ENCODE data around the gene MOCS1. TPM values are rescaled to one million over a fixed set of nuclear protein-coding genes. Genes with fewer than 3 reads are reported as not detected.
A peak's percentile ranks its signal among the peaks of the same experiment; 100 is the strongest.

MOCS1 gene
- total RNA-seq (10 to 100 TPM; 32.0 to 39.0 TPM), polyA plus RNA-seq (10 to 100 TPM; 14.0 to 23.0 TPM)
- long read RNA-seq, donor 1, full-length matches to known transcripts = 65 of 138 reads
- long read RNA-seq, donor 1, partial matches to known transcripts = 37 of 138 reads
- long read RNA-seq, donor 1, other reads (novel, unspliced or antisense) = 36 of 138 reads
- long read RNA-seq, donor 2, full-length matches to known transcripts = 21 of 41 reads
- long read RNA-seq, donor 2, partial matches to known transcripts = 10 of 41 reads
- long read RNA-seq, donor 2, other reads (novel, unspliced or antisense) = 10 of 41 reads

DNA sequence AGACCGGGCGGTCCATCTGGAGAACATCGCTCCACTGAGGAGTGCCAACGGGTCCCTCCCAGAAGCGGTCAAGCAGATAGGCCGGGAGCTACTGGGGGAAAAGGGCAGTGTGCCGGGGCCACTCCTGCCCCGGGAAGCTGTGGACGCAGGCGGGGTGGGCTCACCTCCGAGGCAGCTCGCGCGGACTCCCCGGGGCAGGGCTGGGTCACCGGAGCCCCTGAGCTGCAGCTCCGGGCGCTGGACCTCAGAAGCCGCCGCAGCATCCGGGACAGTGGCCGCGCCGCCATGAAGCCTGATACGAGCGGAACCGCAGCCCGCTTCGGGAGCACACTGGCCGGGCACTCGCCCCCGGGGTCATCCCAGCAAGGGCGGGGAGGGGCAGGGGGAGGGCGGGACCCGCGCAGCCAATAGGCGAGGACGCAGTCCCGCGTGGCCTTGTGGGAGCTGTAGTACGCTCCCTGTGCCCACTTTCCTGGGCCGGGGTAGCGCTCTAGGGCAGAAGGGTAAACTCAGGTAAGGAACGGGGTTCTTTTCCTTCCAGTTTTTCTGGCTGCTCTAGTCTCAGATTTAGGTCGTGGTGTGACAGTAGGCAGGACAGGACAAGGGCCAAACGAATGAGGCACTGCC lies at the start of gene MOCS1:
Gene MOCS1 (minus strand): TSS at position 332 of the 627 bp plus-strand sequence. CDS start 45 bp downstream, at position 287.
- Histone ChIP-seq H3K4me3 (ENCODE audit: low read length in 2 of 2) (peak within 1 kb of the TSS; percentile 69 to 70), H3K9me3 (ENCODE audit: control insufficient read depth, low read length) (no peaks in the 10 kb centered on the region), H3K4me1 (ENCODE audit: control insufficient read depth in 1 of 2, insufficient read depth in 2 of 2, low read length in 2 of 2) (peaks cover 3 to 14% of the 10 kb centered on the region in 2 donors), H3K36me3 (ENCODE audit: control insufficient read depth in 1 of 2, insufficient read depth in 2 of 2, low read length in 1 of 2) (no peaks in the 10 kb centered on the region), H3K27ac (ENCODE audit: low read depth in 1 of 2, low read length in 2 of 2) (peak within 1 kb of the TSS; percentile 68 to 77), H3K27me3 (ENCODE audit: control insufficient read depth in 1 of 2, insufficient read depth in 2 of 2, low read length in 1 of 2) (no peaks in the 10 kb centered on the region)
- ATAC-seq (ENCODE audit: low FRiP score) (peak; percentile 97), DNase-seq (peak; percentile 90 to 96)
- 1% methylated on average over 45 to 46 of the region's 46 CpGs for WGBS, 2 donors
- intact Hi-C loops (cut with DNase I) = no loop called here

GRCh38 chr6:39984051-39984450 lies 49.8 kb upstream of the MOCS1 start:
- H3K9me3 ChIP-seq (ENCODE audit: control insufficient read depth, low read length) = no peaks in the 10 kb centered on the region
- intact Hi-C loops (cut with DNase I) = loop anchor here (5.0 kb wide), 3 partner anchors 328 to 1043 kb away; partner anchors contain the start of gene LRFN2 (in 1 of the 2)
- DNase-seq = no peak

DNA sequence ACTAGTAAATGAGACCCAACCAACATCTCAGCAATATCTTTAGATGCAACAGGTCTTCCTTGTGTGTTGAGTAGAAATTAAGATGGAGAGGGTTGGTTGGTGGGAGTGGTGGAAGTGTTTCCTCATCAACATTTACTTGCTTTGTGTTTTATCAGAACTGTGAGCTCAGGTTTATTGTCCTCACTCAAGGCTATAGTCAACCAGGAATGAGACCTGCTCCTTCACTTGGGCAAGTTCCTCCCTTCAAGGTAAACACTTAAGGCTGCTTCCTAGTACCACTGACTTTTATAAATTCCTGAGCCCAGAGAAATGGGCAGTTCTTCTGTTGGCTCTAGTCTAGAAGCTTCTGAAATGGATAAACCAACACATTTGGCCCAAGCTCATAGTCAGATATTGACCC lies 48.9 kb upstream of the MOCS1 start:
- no peak overlapping the region for H3K27ac ChIP-seq (ENCODE audit: low read depth in 1 of 2, low read length in 2 of 2)
- intact Hi-C loops (cut with DNase I) = loop anchor here (5.0 kb wide), 3 partner anchors 329 to 1044 kb away; partner anchors contain the start of gene LRFN2 (in 1 of the 2)
- DNase-seq = no peak
- no peaks in the 10 kb centered on the region for H3K9me3 ChIP-seq (ENCODE audit: control insufficient read depth, low read length)
- H3K27me3 ChIP-seq (ENCODE audit: control insufficient read depth in 1 of 2, insufficient read depth in 2 of 2, low read length in 1 of 2) = no peaks in the 10 kb centered on the region
- H3K36me3 ChIP-seq (ENCODE audit: control insufficient read depth in 1 of 2, insufficient read depth in 2 of 2, low read length in 1 of 2) = no peaks in the 10 kb centered on the region
- ATAC-seq (ENCODE audit: low FRiP score) = no peak
- no peaks in the 10 kb centered on the region for H3K4me1 ChIP-seq (ENCODE audit: control insufficient read depth in 1 of 2, insufficient read depth in 2 of 2, low read length in 2 of 2)
- H3K4me3 ChIP-seq (ENCODE audit: low read length in 2 of 2) = no peak overlapping the region

More at GRCh38 chr6:39984051-39984450, 49.8 kb upstream of the MOCS1 start:
- H3K4me1 ChIP-seq (ENCODE audit: control insufficient read depth in 1 of 2, insufficient read depth in 2 of 2, low read length in 2 of 2) = no peaks in the 10 kb centered on the region
- H3K27me3 ChIP-seq (ENCODE audit: control insufficient read depth in 1 of 2, insufficient read depth in 2 of 2, low read length in 1 of 2) = no peaks in the 10 kb centered on the region
- no peak overlapping the region for H3K4me3 ChIP-seq (ENCODE audit: low read length in 2 of 2)
- no peak for ATAC-seq (ENCODE audit: low FRiP score)
- no peak overlapping the region for H3K27ac ChIP-seq (ENCODE audit: low read depth in 1 of 2, low read length in 2 of 2)
- H3K36me3 ChIP-seq (ENCODE audit: control insufficient read depth in 1 of 2, insufficient read depth in 2 of 2, low read length in 1 of 2) = no peaks in the 10 kb centered on the region

GRCh38 chr6:39982720-39983119 lies 48.5 kb upstream of the MOCS1 start:
- no peak for ATAC-seq (ENCODE audit: low FRiP score)
- Histone ChIP-seq H3K27me3 (ENCODE audit: control insufficient read depth in 1 of 2, insufficient read depth in 2 of 2, low read length in 1 of 2) (no peaks in the 10 kb centered on the region), H3K36me3 (ENCODE audit: control insufficient read depth in 1 of 2, insufficient read depth in 2 of 2, low read length in 1 of 2) (no peaks in the 10 kb centered on the region), H3K4me1 (ENCODE audit: control insufficient read depth in 1 of 2, insufficient read depth in 2 of 2, low read length in 2 of 2) (no peaks in the 10 kb centered on the region), H3K27ac (ENCODE audit: low read depth in 1 of 2, low read length in 2 of 2) (no peak overlapping the region), H3K9me3 (ENCODE audit: control insufficient read depth, low read length) (no peaks in the 10 kb centered on the region), H3K4me3 (ENCODE audit: low read length in 2 of 2) (no peak overlapping the region)
- intact Hi-C loops (cut with DNase I) = loop anchor here (5.0 kb wide), 3 partner anchors 330 to 1045 kb away; partner anchors contain the start of gene LRFN2 (in 1 of the 2)
- no peak for DNase-seq

- Histone ChIP-seq H3K27me3 (ENCODE audit: control insufficient read depth in 1 of 2, insufficient read depth in 2 of 2, low read length in 1 of 2) (no peaks in the 10 kb centered on the region), H3K9me3 (ENCODE audit: control insufficient read depth, low read length) (no peaks in the 10 kb centered on the region), H3K27ac (ENCODE audit: low read depth in 1 of 2, low read length in 2 of 2) (no peak overlapping the region), H3K4me1 (ENCODE audit: control insufficient read depth in 1 of 2, insufficient read depth in 2 of 2, low read length in 2 of 2) (no peaks in the 10 kb centered on the region), H3K36me3 (ENCODE audit: control insufficient read depth in 1 of 2, insufficient read depth in 2 of 2, low read length in 1 of 2) (no peaks in the 10 kb centered on the region), H3K4me3 (ENCODE audit: low read length in 2 of 2) (no peak overlapping the region)
- WGBS, 2 donors = 24 to 30% methylated on average over 3 of the region's 3 CpGs
- ATAC-seq (ENCODE audit: low FRiP score) (peak; percentile 89), DNase-seq (no peak)
- intact Hi-C loops (cut with DNase I) = loop anchor here (2.0 to 5.0 kb wide), 4 partner anchors 328 to 1046 kb away; partner anchors contain the start of gene LRFN2 (in 1 of the 2)
These were observed 46.7 kb upstream of the MOCS1 start for GRCh38 chr6:39980839-39981580.

GRCh38 chr6:39979461-39980328 lies 45.4 kb upstream of the MOCS1 start:
- peak; percentile 60 for ATAC-seq (ENCODE audit: low FRiP score)
- Histone ChIP-seq H3K4me1 (ENCODE audit: control insufficient read depth in 1 of 2, insufficient read depth in 2 of 2, low read length in 2 of 2) (no peaks in the 10 kb centered on the region), H3K27me3 (ENCODE audit: control insufficient read depth in 1 of 2, insufficient read depth in 2 of 2, low read length in 1 of 2) (no peaks in the 10 kb centered on the region), H3K27ac (ENCODE audit: low read depth in 1 of 2, low read length in 2 of 2) (no peak overlapping the region), H3K4me3 (ENCODE audit: low read length in 2 of 2) (no peak overlapping the region), H3K36me3 (ENCODE audit: control insufficient read depth in 1 of 2, insufficient read depth in 2 of 2, low read length in 1 of 2) (no peaks in the 10 kb centered on the region), H3K9me3 (ENCODE audit: control insufficient read depth, low read length) (no peaks in the 10 kb centered on the region)
- intact Hi-C loops (cut with DNase I) = loop anchor here (2.0 to 5.0 kb wide), 4 partner anchors 329 to 1048 kb away; partner anchors contain the start of gene LRFN2 (in 1 of the 2)
- no peak for DNase-seq
- WGBS, 2 donors = 2 to 10% methylated on average over 3 of the region's 3 CpGs

GRCh38 chr6:39978240-39978639 lies 44.0 kb upstream of the MOCS1 start:
- Histone ChIP-seq H3K36me3 (ENCODE audit: control insufficient read depth in 1 of 2, insufficient read depth in 2 of 2, low read length in 1 of 2) (no peaks in the 10 kb centered on the region), H3K9me3 (ENCODE audit: control insufficient read depth, low read length) (no peaks in the 10 kb centered on the region), H3K27ac (ENCODE audit: low read depth in 1 of 2, low read length in 2 of 2) (no peak overlapping the region), H3K27me3 (ENCODE audit: control insufficient read depth in 1 of 2, insufficient read depth in 2 of 2, low read length in 1 of 2) (no peaks in the 10 kb centered on the region), H3K4me1 (ENCODE audit: control insufficient read depth in 1 of 2, insufficient read depth in 2 of 2, low read length in 2 of 2) (no peaks in the 10 kb centered on the region), H3K4me3 (ENCODE audit: low read length in 2 of 2) (no peak overlapping the region)
- intact Hi-C loops (cut with DNase I) = no loop called here
- ATAC-seq (ENCODE audit: low FRiP score) (no peak), DNase-seq (no peak)
- 95 to 96% methylated on average over 1 of the region's 1 CpG for WGBS, 2 donors

GRCh38 chr6:39973661-39974060 lies 39.4 kb upstream of the MOCS1 start:
- H3K4me1 ChIP-seq (ENCODE audit: control insufficient read depth in 1 of 2, insufficient read depth in 2 of 2, low read length in 2 of 2) = no peaks in the 10 kb centered on the region
- peaks cover 0 to 1% of the 10 kb centered on the region in 2 donors for H3K27me3 ChIP-seq (ENCODE audit: control insufficient read depth in 1 of 2, insufficient read depth in 2 of 2, low read length in 1 of 2)
- H3K4me3 ChIP-seq (ENCODE audit: low read length in 2 of 2) = no peak overlapping the region
- intact Hi-C loops (cut with DNase I) = no loop called here
- no peak for ATAC-seq (ENCODE audit: low FRiP score)
- H3K27ac ChIP-seq (ENCODE audit: low read depth in 1 of 2, low read length in 2 of 2) = no peak overlapping the region
- H3K36me3 ChIP-seq (ENCODE audit: control insufficient read depth in 1 of 2, insufficient read depth in 2 of 2, low read length in 1 of 2) = no peaks in the 10 kb centered on the region
- no peak for DNase-seq
- WGBS, 2 donors = 83 to 86% methylated on average over 3 of the region's 3 CpGs
- H3K9me3 ChIP-seq (ENCODE audit: control insufficient read depth, low read length) = no peaks in the 10 kb centered on the region
